HepG2 (cell line): Measurements from ENCODE around the gene ATP11A. TPM values are rescaled to one million over a fixed set of nuclear protein-coding genes. Genes with fewer than 3 reads are reported as not detected.

ENCODE experiments used
- ATAC-seq: fragments of 200-7000 bp; cut with Tn5 transposase; 3 replicates; pipeline ENCODE4 v1.9.1; 2020; ENCODE audit warnings: mild to moderate bottlenecking, moderate library complexity
- BruUV-seq: library from RNA; stranded (reverse); fragments of 400-500 nt; replicated peaks from 2 replicates; lab custom pipeline; 2021; lab: Mats Ljungman, UMichigan
- CTCF ChIA-PET: fragments of 300-600 bp; formaldehyde crosslinking; extraction: SDS; loops from one replicate; lab custom pipeline; 2021; ENCODE audit warnings: low total read pairs, inconsistent platforms, low intra/inter-chr PET ratio; lab: Yijun Ruan, JAX
- POLR2A ChIA-PET: fragments of 350-600 bp; sonication (Branson Sonifier 250); formaldehyde crosslinking; loops from one replicate; lab custom pipeline; 2020; ENCODE audit warnings: antibody characterized with exemption, inconsistent platforms; lab: Yijun Ruan, JAX
- DNase-seq: peaks from one replicate; pipeline ENCODE4 v3.0.0-alpha.2; 2015; ENCODE audit warnings: low spot score
- FAIRE-seq: peaks from 3 replicates; lab custom pipeline; 2011; peaks lifted over from hg19 to GRCh38; lab: Jason Lieb, UNC
- H2AFZ ChIP-seq: one replicate; pipeline ENCODE4 v1.6.1; 2011; ENCODE audit warnings: low read length, inconsistent platforms
- H3K27ac ChIP-seq: fragments of 300-600 bp; 3 replicates; pipeline ENCODE4 v1.8.0; 2011; ENCODE audit warnings: mixed run types, mild to moderate bottlenecking, mixed read lengths, low read length, inconsistent platforms; ENCODE audit not compliant: insufficient read depth; ENCODE audit errors: extremely low read length
- H3K27me3 ChIP-seq, 2 experiments: fragments of 200-600 bp in 1 of 2; 2 replicates in 1 of 2; 3 replicates in 1 of 2; pipeline versions ENCODE4 v1.6.0 to v1.8.0; 2011; ENCODE audit warnings: low read length in 2 of 2, mild to moderate bottlenecking in 2 of 2, moderate library complexity in 2 of 2, inconsistent platforms in 1 of 2; ENCODE audit not compliant: insufficient read depth in 2 of 2, control insufficient read depth in 1 of 2
- H3K36me3 ChIP-seq, 2 experiments: fragments of 200-600 bp in 1 of 2; replicated peaks in 1 of 2; 2 replicates in 1 of 2; 3 replicates in 1 of 2; pipeline versions ENCODE4 v1.5.1 to v1.8.0; 2011; ENCODE audit warnings: low read length in 2 of 2, inconsistent platforms in 1 of 2; ENCODE audit not compliant: insufficient read depth in 2 of 2, control insufficient read depth in 1 of 2
- H3K4me1 ChIP-seq: 2 replicates; pipeline ENCODE4 v1.5.1; 2012; ENCODE audit warnings: low read length, inconsistent platforms; ENCODE audit not compliant: insufficient read depth
- H3K4me2 ChIP-seq: 2 replicates; pipeline ENCODE4 v1.6.0; 2011; ENCODE audit warnings: low read depth, low read length, inconsistent platforms
- H3K4me3 ChIP-seq, 3 experiments: fragments of 200-600 bp in 1 of 3; sonication (generic), shearing (Covaris generic) in 1 of 3; replicated peaks in 1 of 3; 2 replicates each; pipeline ENCODE4 v1.5.1; 2011 to 2016; ENCODE audit warnings: low read length in 3 of 3, inconsistent platforms in 2 of 3, low read depth in 2 of 3, mild to moderate bottlenecking in 2 of 3, control low read depth in 1 of 3, mixed read lengths in 1 of 3; ENCODE audit not compliant: insufficient read depth in 1 of 3
- H3K79me2 ChIP-seq: one replicate; pipeline ENCODE4 v1.6.1; 2011; ENCODE audit warnings: low read length, inconsistent platforms; ENCODE audit not compliant: insufficient read depth
- H3K9ac ChIP-seq: 2 replicates; pipeline ENCODE4 v1.6.0; 2011; ENCODE audit warnings: mild to moderate bottlenecking, low read depth, low read length, inconsistent platforms; ENCODE audit not compliant: insufficient read depth
- H3K9me3 ChIP-seq: 2 replicates; pipeline ENCODE4 v1.5.1; 2012; ENCODE audit warnings: mild to moderate bottlenecking, low read length
- H4K20me1 ChIP-seq: 2 replicates; pipeline ENCODE4 v1.6.0; 2011; ENCODE audit warnings: inconsistent platforms, mild to moderate bottlenecking, low read length, moderate library complexity; ENCODE audit not compliant: insufficient read depth
- ERF ChIP-seq: IDR thresholded peaks from 2 replicates; pipeline ENCODE4 v1.6.1; 2018; ENCODE audit warnings: missing biosample characterization, missing genetic modification reagents
- FOXO1 ChIP-seq: sonication (generic); formaldehyde crosslinking; IDR thresholded peaks from 2 replicates; pipeline ENCODE4 v1.4.0; 2020; ENCODE audit warnings: missing genetic modification reagents
- GATAD2A ChIP-seq: IDR thresholded peaks from 2 replicates; pipeline ENCODE4 v1.6.1; 2016
- HDAC1 ChIP-seq: sonication (generic); formaldehyde crosslinking; IDR thresholded peaks from 2 replicates; pipeline ENCODE4 v1.5.1; 2020; ENCODE audit warnings: mild to moderate bottlenecking, missing genetic modification reagents
- PITX1 ChIP-seq: sonication (generic); formaldehyde crosslinking; IDR thresholded peaks from 2 replicates; pipeline ENCODE4 v1.5.1; 2020; ENCODE audit warnings: mild to moderate bottlenecking, missing genetic modification reagents
- TMF1 ChIP-seq: sonication (generic); formaldehyde crosslinking; IDR thresholded peaks from 2 replicates; pipeline ENCODE4 v1.8.1; 2022; ENCODE audit warnings: low read depth, missing genetic modification reagents
- ZNF263 ChIP-seq: sonication (generic); formaldehyde crosslinking; IDR thresholded peaks from 2 replicates; pipeline ENCODE4 v1.4.0; 2020; ENCODE audit warnings: missing genetic modification reagents
- ZNF501 ChIP-seq: sonication (generic); formaldehyde crosslinking; IDR thresholded peaks from 2 replicates; pipeline ENCODE4 v1.5.1; 2020; ENCODE audit warnings: mild to moderate bottlenecking, moderate library complexity, missing genetic modification reagents
- ZNF547 ChIP-seq: sonication (generic); formaldehyde crosslinking; IDR thresholded peaks from 2 replicates; pipeline ENCODE4 v1.5.1; 2020; ENCODE audit warnings: mild to moderate bottlenecking, missing genetic modification reagents
- ZNF607 ChIP-seq: sonication (generic); formaldehyde crosslinking; IDR thresholded peaks from 2 replicates; pipeline ENCODE4 v1.5.1; 2020; ENCODE audit warnings: missing genetic modification reagents, mild to moderate bottlenecking, borderline replicate concordance
- ZNF614 ChIP-seq: IDR thresholded peaks from 2 replicates; pipeline ENCODE4 v1.6.1; 2018; ENCODE audit warnings: missing biosample characterization, missing genetic modification reagents, inconsistent platforms, borderline replicate concordance
- ZNF7 ChIP-seq: IDR thresholded peaks from 2 replicates; pipeline ENCODE4 v1.6.1; 2016; ENCODE audit warnings: missing biosample characterization, missing genetic modification reagents
- ZNF768 ChIP-seq: sonication (generic); formaldehyde crosslinking; IDR thresholded peaks from 2 replicates; pipeline ENCODE4 v1.4.0; 2020; ENCODE audit warnings: missing genetic modification reagents
- ZNF878 ChIP-seq: sonication (generic); formaldehyde crosslinking; IDR thresholded peaks from 2 replicates; pipeline ENCODE4 v1.8.1; 2023; ENCODE audit warnings: mild to moderate bottlenecking, missing genetic modification reagents, moderate library complexity
- ZSCAN21 ChIP-seq: sonication (generic); formaldehyde crosslinking; IDR thresholded peaks from 2 replicates; pipeline ENCODE4 v1.8.0; 2022; ENCODE audit warnings: mild to moderate bottlenecking, missing genetic modification reagents, moderate library complexity, borderline replicate concordance
- WGBS: methylation state at CpG from one replicate; pipeline ENCODE4 v1.1.6; 2017; ENCODE audit warnings: low lambda C conversion rate; 5-methylcytosine and 5-hydroxymethylcytosine counted together
- in situ Hi-C: cut with HindIII; loops from 2 replicates; pipeline ENCODE4 v1.10.0; 2017; ENCODE audit warnings: low pct_unique_long_range_greater_than_20kb; ENCODE audit not compliant: extremely low pct_ligation_motif_present
- intact Hi-C: fragments of 100-400 bp; cut with micrococcal nuclease; formaldehyde crosslinking; loops from one replicate; pipeline ENCODE4 v1.10.0; 2022; ENCODE audit not compliant: unreplicated experiment
- polyA plus RNA-seq, 8 experiments: library from polyadenylated mRNA; depleted of rRNA in 3 of 8; stranded (reverse) in 7 of 8; unstranded in 1 of 8; fragments of >200 nt; fragmentation: Illumina TruSeq in 4 of 8; extraction: Trizol in 4 of 8; gene quantifications; 2 replicates each; pipeline versions ENCODE4 v1.2.1 to v1.2.3, GENCODE V29; 2011 to 2016; ENCODE audit warnings: low read depth in 4 of 8, missing spikeins in 1 of 8, mixed read lengths in 1 of 8; ENCODE audit not compliant: insufficient read depth in 1 of 8
- total RNA-seq, 5 experiments: library from RNA; depleted of rRNA; stranded (reverse); fragments of >200 nt; fragmentation: Illumina TruSeq; extraction: Trizol; gene quantifications; 2 replicates each; pipeline ENCODE4 v1.2.3, GENCODE V29; 2016; ENCODE audit warnings: low read depth in 1 of 5
- TF ChIP-seq, protein P1 (sequence below): sonication (generic); formaldehyde crosslinking; conservative IDR thresholded peaks from 2 replicates; pipeline ENCODE4 v1.8.0; 2022; ENCODE audit warnings: mild to moderate bottlenecking, moderate library complexity, missing genetic modification reagents
- TF ChIP-seq, protein P2 (sequence below): sonication (generic); formaldehyde crosslinking; IDR thresholded peaks from 2 replicates; pipeline ENCODE4 v1.8.1; 2022; ENCODE audit warnings: mild to moderate bottlenecking, missing genetic modification reagents

ATP11A gene
- total and polyA plus RNA-seq, 2 of the 13 experiments (the other 11 are each of a cell fraction or from before 2014, with no cell fraction given): 18.4 to 20.1 TPM

DNA sequence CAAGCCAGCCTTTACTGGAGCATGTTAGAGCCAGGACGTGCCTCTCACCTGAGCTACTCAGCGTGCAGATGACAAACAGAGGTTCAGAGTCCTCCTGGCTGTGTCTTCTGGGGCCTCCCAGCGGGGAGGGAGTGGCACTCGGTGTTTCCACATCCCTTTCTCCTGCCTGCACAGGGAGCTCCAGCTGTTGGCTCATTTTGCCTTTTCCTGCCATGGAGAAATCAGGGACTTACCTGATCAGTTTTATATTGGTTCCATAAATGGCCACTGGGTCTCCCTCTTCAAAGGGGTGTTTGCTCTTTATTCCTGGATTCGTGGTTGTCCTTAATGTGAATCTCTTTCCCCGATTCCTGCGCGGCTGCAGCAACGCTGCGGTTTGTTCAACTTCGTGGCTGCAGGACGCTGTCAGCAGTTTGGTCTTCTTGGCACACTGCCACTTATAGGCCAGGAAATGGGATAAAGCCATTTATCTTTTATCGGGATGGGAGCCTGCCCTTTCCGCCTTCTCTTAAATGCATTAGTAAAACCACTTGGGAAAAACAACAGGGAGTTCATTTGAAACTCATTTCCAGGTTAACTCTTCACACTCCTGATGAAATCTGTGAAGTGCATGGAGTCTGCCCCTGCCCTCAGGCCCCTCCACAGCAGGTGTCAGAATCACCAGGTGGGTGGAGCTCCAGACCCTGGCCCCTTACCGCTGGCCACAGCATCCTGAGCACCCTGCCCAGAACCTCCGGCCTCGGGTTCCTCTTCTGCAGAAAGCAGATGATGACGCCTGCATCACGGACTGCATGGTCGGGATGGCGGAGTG, 239.3 kb downstream of the ATP11A start:
- Histone ChIP-seq H3K79me2 (no peaks in the 10 kb centered on the region), H3K27me3 (no peaks in the 10 kb centered on the region), H3K9ac (no peak overlapping the region), H2AFZ (no peak overlapping the region), H3K4me3 (peak overlapping the region; percentile 20 to 56 (median 38)), H4K20me1 (no peaks in the 10 kb centered on the region; the same call in 1 of the 2 replicates), H3K27ac (peak overlapping the region; percentile 58), H3K9me3 (0 out of 2 replicates have a peak, but pooled peaks cover 4% of the 10 kb centered on the region), H3K4me2 (peak overlapping the region; percentile 77), H3K4me1 (peaks cover 69% of the 10 kb centered on the region), H3K36me3 (no peaks in the 10 kb centered on the region; a peak in 1 of 5 replicates)
- DNase-seq (peak; percentile 78), ATAC-seq (peak; percentile 88), FAIRE-seq (peak; percentile 98)
- in situ Hi-C loops (no loop called here), intact Hi-C loops (loop anchor here (1.0 to 2.0 kb wide), 2 partner anchors 22 to 36 kb away; no protein-coding TSS in a partner anchor)
- POLR2A ChIA-PET: interaction anchor here (0.8 to 1.5 kb wide), 7 partner anchors 9 to 341 kb away, joined by 3 to 11 read pairs (median 4); partner anchors contain the start of gene TUBGCP3
- WGBS: 26% methylated on average over 17 of the region's 21 CpGs
- CTCF ChIA-PET: no interaction called here
- no TSS peak for BruUV-seq
- TF ChIP-seq ZNF878 (CRISPR knock-in tag) (no peak), FOXO1 (CRISPR knock-in tag) (no peak; the same call in 1 of the 2 replicates), ZNF547 (CRISPR knock-in tag) (0 out of 2 replicates have a peak, but pooled peaks have one; percentile 21), GATAD2A (CRISPR knock-in tag) (peak; percentile 52; the same call in 1 of the 2 replicates), ZNF501 (CRISPR knock-in tag) (no peak; the same call in 1 of the 2 replicates), ZSCAN21 (no peak; the same call in 1 of the 2 replicates), ZNF614 (CRISPR knock-in tag) (no peak), ZNF768 (CRISPR knock-in tag) (no peak), ZNF263 (CRISPR knock-in tag) (peak; percentile 87), ZNF7 (CRISPR knock-in tag) (no peak), HDAC1 (CRISPR knock-in tag) (peak; percentile 79), ERF (peak; percentile 35; the same call in 1 of the 2 replicates), PITX1 (no peak), TMF1 (CRISPR knock-in tag) (no peak), ZNF607 (CRISPR knock-in tag) (no peak)
- TF ChIP-seq, protein P1, sequence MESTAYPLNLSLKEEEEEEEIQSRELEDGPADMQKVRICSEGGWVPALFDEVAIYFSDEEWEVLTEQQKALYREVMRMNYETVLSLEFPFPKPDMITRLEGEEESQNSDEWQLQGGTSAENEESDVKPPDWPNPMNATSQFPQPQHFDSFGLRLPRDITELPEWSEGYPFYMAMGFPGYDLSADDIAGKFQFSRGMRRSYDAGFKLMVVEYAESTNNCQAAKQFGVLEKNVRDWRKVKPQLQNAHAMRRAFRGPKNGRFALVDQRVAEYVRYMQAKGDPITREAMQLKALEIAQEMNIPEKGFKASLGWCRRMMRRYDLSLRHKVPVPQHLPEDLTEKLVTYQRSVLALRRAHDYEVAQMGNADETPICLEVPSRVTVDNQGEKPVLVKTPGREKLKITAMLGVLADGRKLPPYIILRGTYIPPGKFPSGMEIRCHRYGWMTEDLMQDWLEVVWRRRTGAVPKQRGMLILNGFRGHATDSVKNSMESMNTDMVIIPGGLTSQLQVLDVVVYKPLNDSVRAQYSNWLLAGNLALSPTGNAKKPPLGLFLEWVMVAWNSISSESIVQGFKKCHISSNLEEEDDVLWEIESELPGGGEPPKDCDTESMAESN: no peak
- TF ChIP-seq, protein P2, sequence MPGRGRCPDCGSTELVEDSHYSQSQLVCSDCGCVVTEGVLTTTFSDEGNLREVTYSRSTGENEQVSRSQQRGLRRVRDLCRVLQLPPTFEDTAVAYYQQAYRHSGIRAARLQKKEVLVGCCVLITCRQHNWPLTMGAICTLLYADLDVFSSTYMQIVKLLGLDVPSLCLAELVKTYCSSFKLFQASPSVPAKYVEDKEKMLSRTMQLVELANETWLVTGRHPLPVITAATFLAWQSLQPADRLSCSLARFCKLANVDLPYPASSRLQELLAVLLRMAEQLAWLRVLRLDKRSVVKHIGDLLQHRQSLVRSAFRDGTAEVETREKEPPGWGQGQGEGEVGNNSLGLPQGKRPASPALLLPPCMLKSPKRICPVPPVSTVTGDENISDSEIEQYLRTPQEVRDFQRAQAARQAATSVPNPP: no peak
